ENCODE data around the gene ZNF613.
A peak's percentile ranks its signal among the peaks of the same experiment; 100 is the strongest.

Gene ZNF613

DNA sequence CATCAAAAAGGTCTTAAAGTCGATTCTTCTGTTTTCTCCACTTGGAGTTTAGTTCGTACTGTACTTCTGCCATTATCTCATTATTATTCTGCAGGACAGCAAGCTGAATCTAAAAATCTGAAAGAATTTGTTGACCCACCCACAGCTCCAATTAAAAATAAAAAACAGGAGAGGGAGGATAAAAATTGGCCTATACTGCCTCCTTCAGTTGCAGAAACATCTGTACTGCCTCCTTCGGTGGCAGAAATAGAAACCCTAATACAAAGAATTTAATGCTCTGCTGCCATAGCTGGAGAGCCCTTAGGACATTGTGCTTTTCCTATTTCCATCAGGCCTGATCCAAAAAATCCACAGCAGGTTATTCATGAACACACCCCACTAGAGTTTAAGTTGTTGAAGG lies 49.6 kb downstream of the ZNF613 start:
- DNase-seq (ENCODE audit: low read depth): no peak
- no peak for TF ChIP-seq POLR2A (IDR thresholded peaks at IDR 0.05; ENCODE audit: extremely low read depth, insufficient read length)
- TF ChIP-seq MYC (IDR thresholded peaks at IDR 0.05; ENCODE audit: low read depth, low read length): no peak
- TF ChIP-seq, protein P1, sequence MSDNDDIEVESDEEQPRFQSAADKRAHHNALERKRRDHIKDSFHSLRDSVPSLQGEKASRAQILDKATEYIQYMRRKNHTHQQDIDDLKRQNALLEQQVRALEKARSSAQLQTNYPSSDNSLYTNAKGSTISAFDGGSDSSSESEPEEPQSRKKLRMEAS (IDR thresholded peaks at IDR 0.05; ENCODE audit: low read depth, low read length): no peak
- TF ChIP-seq, protein P2, sequence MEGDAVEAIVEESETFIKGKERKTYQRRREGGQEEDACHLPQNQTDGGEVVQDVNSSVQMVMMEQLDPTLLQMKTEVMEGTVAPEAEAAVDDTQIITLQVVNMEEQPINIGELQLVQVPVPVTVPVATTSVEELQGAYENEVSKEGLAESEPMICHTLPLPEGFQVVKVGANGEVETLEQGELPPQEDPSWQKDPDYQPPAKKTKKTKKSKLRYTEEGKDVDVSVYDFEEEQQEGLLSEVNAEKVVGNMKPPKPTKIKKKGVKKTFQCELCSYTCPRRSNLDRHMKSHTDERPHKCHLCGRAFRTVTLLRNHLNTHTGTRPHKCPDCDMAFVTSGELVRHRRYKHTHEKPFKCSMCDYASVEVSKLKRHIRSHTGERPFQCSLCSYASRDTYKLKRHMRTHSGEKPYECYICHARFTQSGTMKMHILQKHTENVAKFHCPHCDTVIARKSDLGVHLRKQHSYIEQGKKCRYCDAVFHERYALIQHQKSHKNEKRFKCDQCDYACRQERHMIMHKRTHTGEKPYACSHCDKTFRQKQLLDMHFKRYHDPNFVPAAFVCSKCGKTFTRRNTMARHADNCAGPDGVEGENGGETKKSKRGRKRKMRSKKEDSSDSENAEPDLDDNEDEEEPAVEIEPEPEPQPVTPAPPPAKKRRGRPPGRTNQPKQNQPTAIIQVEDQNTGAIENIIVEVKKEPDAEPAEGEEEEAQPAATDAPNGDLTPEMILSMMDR (IDR thresholded peaks at IDR 0.05; ENCODE audit: low read depth, low read length): no peak
- H3K4me3 ChIP-seq (ENCODE audit: low read depth, low read length): no peak overlapping the region

GRCh38 chr19:51977346-51977745 lies 50.1 kb downstream of the ZNF613 start:
- TF ChIP-seq POLR2A (IDR thresholded peaks at IDR 0.05; ENCODE audit: extremely low read depth, insufficient read length) (no peak), MYC (IDR thresholded peaks at IDR 0.05; ENCODE audit: low read depth, low read length) (no peak)
- TF ChIP-seq, protein P2 (IDR thresholded peaks at IDR 0.05; ENCODE audit: low read depth, low read length): no peak
- TF ChIP-seq, protein P1 (IDR thresholded peaks at IDR 0.05; ENCODE audit: low read depth, low read length): no peak
- no peak for DNase-seq (ENCODE audit: low read depth)
- no peak overlapping the region for H3K4me3 ChIP-seq (ENCODE audit: low read depth, low read length)

DNA sequence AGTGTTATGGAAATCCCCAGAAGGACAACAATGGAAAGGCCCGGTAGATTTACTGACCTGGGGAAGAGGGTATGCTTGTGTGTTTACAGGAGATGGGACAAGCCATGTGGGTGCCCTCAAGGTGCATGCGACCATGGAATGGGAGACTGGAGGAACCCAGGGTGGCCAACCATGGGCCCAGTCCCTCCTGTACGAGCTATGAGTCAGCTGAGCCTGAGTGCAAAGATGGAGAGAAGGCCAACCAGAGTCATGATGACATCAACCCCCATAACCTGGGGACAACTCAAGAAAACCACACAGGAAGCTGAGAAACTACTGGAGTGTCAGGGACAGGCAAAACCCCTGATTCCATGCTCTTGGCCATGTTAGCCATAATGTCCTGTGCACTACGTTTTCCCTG lies 51.6 kb downstream of the ZNF613 start:
- H3K4me3 ChIP-seq (ENCODE audit: low read depth, low read length): no peak overlapping the region
- DNase-seq (ENCODE audit: low read depth): peak; percentile 46
- TF ChIP-seq, protein P1 (IDR thresholded peaks at IDR 0.05; ENCODE audit: low read depth, low read length): no peak
- TF ChIP-seq MYC (IDR thresholded peaks at IDR 0.05; ENCODE audit: low read depth, low read length) (no peak), POLR2A (IDR thresholded peaks at IDR 0.05; ENCODE audit: extremely low read depth, insufficient read length) (no peak)
- TF ChIP-seq, protein P2 (IDR thresholded peaks at IDR 0.05; ENCODE audit: low read depth, low read length): no peak

DNA sequence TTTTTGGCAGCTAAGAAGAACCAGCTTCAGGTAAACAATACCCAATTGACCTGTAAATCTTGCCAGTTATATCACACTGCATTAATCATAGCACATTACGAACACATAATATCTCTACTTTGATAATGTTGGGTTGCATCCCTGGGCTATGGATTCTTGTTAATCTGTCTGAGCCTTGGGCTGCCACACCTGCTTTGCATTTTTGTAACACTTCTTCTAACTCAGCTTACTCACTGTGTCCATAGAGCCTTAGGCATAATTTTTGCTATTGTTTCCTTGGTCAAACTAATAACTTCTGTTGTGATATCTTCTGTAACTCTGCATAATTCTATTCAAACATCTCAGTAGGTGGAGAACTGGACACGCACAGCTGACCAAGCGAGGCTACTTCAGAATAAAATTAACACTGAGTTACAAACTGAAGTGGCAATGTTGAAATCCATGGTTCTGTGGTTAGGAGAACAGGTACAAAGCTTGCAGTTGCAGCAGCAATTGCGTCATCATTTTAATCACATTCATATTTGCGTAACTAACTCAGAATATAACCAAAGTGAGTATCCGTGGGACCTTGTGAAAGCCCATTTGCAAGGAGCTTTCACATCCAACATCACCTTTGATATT lies 53.0 kb downstream of the ZNF613 start:
- H3K4me3 ChIP-seq (ENCODE audit: low read depth, low read length): no peak overlapping the region
- TF ChIP-seq, protein P2 (IDR thresholded peaks at IDR 0.05; ENCODE audit: low read depth, low read length): no peak
- TF ChIP-seq, protein P1 (IDR thresholded peaks at IDR 0.05; ENCODE audit: low read depth, low read length): no peak
- TF ChIP-seq POLR2A (IDR thresholded peaks at IDR 0.05; ENCODE audit: extremely low read depth, insufficient read length) (no peak), MYC (IDR thresholded peaks at IDR 0.05; ENCODE audit: low read depth, low read length) (no peak)
- peak; percentile 85 for DNase-seq (ENCODE audit: low read depth)

GRCh38 chr19:51980926-51981325 lies 53.7 kb downstream of the ZNF613 start:
- DNase-seq (ENCODE audit: low read depth): peak; percentile 55

GRCh38 chr19:51983361-51983760 lies 56.1 kb downstream of the ZNF613 start:
- no peak overlapping the region for H3K4me3 ChIP-seq (ENCODE audit: low read depth, low read length)
- no peak for DNase-seq (ENCODE audit: low read depth)
- TF ChIP-seq, protein P2 (IDR thresholded peaks at IDR 0.05; ENCODE audit: low read depth, low read length): no peak
- TF ChIP-seq, protein P1 (IDR thresholded peaks at IDR 0.05; ENCODE audit: low read depth, low read length): no peak
- TF ChIP-seq POLR2A (IDR thresholded peaks at IDR 0.05; ENCODE audit: extremely low read depth, insufficient read length) (no peak), MYC (IDR thresholded peaks at IDR 0.05; ENCODE audit: low read depth, low read length) (no peak)

More at GRCh38 chr19:51980926-51981325, 53.7 kb downstream of the ZNF613 start:
- H3K4me3 ChIP-seq (ENCODE audit: low read depth, low read length): peak overlapping the region; percentile 32

Data from NB4 (cell line).